A549 (cell line): ENCODE results near the gene B9D1. TPM values are rescaled to one million over a fixed set of nuclear protein-coding genes. Genes with fewer than 3 reads are reported as not detected.

ENCODE experiments used
- ATAC-seq, 2 experiments: fragments of 200-7000 bp in 1 of 2; fragments of >200 bp in 1 of 2; cut with Nextera tagmentation in 1 of 2; cut with Tn5 transposase in 1 of 2; 3 replicates each; pipeline versions ENCODE4 v1.8.0 to v1.9.1; 2018 to 2020; ENCODE audit warnings: mild to moderate bottlenecking in 1 of 2, moderate library complexity in 1 of 2
- CTCF ChIA-PET: fragments of 300-600 bp; sonication (Branson Sonifier 250); formaldehyde crosslinking; extraction: SDS; loops from one replicate; lab custom pipeline; 2021; ENCODE audit warnings: antibody characterized with exemption, inconsistent platforms; lab: Yijun Ruan, JAX
- POLR2A ChIA-PET: fragments of 350-600 bp; formaldehyde crosslinking; extraction: SDS; loops from one replicate; lab custom pipeline; 2021; ENCODE audit warnings: antibody characterized with exemption, inconsistent platforms; lab: Yijun Ruan, JAX
- DNase-seq, 2 experiments: peaks; one replicate each; pipeline versions ENCODE4 v3.0.0 to v3.0.0-alpha.2; 2011 to 2016; ENCODE audit warnings: low read depth in 1 of 2, low spot score in 1 of 2
- FAIRE-seq: peaks from 2 replicates; lab custom pipeline; 2011; peaks lifted over from hg19 to GRCh38; lab: Jason Lieb, UNC
- H3K27ac ChIP-seq, 2 experiments: fragments of >200 bp; sonication (Bioruptor Twin); formaldehyde crosslinking; 3 replicates each; pipeline ENCODE4 v1.5.1; 2016 to 2017
- H3K4me1 ChIP-seq: fragments of >200 bp; sonication (Bioruptor Twin); formaldehyde crosslinking; 3 replicates; pipeline ENCODE4 v1.6.1; 2016
- H3K4me2 ChIP-seq: fragments of >200 bp; sonication (Bioruptor Twin); formaldehyde crosslinking; 3 replicates; pipeline ENCODE4 v1.6.1; 2016
- H3K4me3 ChIP-seq: fragments of >200 bp; sonication (Bioruptor Twin); formaldehyde crosslinking; 3 replicates; pipeline ENCODE4 v1.5.1; 2016
- H3K9me3 ChIP-seq: fragments of >200 bp; sonication (Bioruptor Twin); formaldehyde crosslinking; 3 replicates; pipeline ENCODE4 v1.6.1; 2016
- BCL3 ChIP-seq: fragments of >200 bp; sonication (Bioruptor Twin); formaldehyde crosslinking; IDR thresholded peaks from 3 replicates; pipeline ENCODE4 v1.6.1; 2016
- CBX2 ChIP-seq: fragments of 200-600 bp; sonication (generic); IDR thresholded peaks from 2 replicates; pipeline ENCODE4 v1.6.1; 2016; ENCODE audit warnings: low read depth, mild to moderate bottlenecking, borderline replicate concordance
- CEBPB ChIP-seq, 2 experiments: fragments of >200 bp in 1 of 2; sonication (Bioruptor Twin) in 1 of 2; formaldehyde crosslinking in 1 of 2; IDR thresholded peaks; 2 replicates each; pipeline ENCODE4 v1.6.1; 2012 to 2016
- CHD2 ChIP-seq: fragments of 150-350 bp; IDR thresholded peaks from 2 replicates; pipeline ENCODE4 v1.6.1; 2014; ENCODE audit warnings: low read length; ENCODE audit not compliant: partially characterized antibody
- FOSB ChIP-seq: fragments of 250-450 bp; sonication (Bioruptor Pico); IDR thresholded peaks from 2 replicates; pipeline ENCODE4 v1.5.0; 2020; ENCODE audit warnings: mild to moderate bottlenecking, moderate library complexity
- FOSL2 ChIP-seq, 2 experiments: fragments of 450-650 bp in 1 of 2; fragments of >200 bp in 1 of 2; sonication (Bioruptor Twin) in 1 of 2; formaldehyde crosslinking; IDR thresholded peaks; 2 replicates each; pipeline versions ENCODE4 v1.5.0 to v1.6.1; 2016 to 2020; ENCODE audit warnings: mild to moderate bottlenecking in 1 of 2, moderate library complexity in 1 of 2
- HEYL ChIP-seq: fragments of 250-450 bp; sonication (Bioruptor Pico); IDR thresholded peaks from 2 replicates; pipeline ENCODE4 v1.8.0; 2021; ENCODE audit warnings: mild to moderate bottlenecking, moderate library complexity
- HOXA7 ChIP-seq: fragments of 250-450 bp; sonication (Bioruptor Pico); IDR thresholded peaks from 2 replicates; pipeline ENCODE4 v1.5.0; 2020; ENCODE audit warnings: mild to moderate bottlenecking, moderate library complexity
- JUN ChIP-seq, 2 experiments: fragments of >200 bp; sonication (Bioruptor Twin); formaldehyde crosslinking; IDR thresholded peaks; 2 replicates in 1 of 2; 3 replicates in 1 of 2; pipeline ENCODE4 v1.6.1; 2016 to 2017
- KDM1A ChIP-seq: fragments of 200-600 bp; sonication (generic); IDR thresholded peaks from 2 replicates; pipeline ENCODE4 v1.6.1; 2016; ENCODE audit warnings: low read depth, mild to moderate bottlenecking
- MAFK ChIP-seq: fragments of 450-650 bp; IDR thresholded peaks from 2 replicates; pipeline ENCODE4 v1.6.1; 2014; ENCODE audit not compliant: partially characterized antibody
- MAX ChIP-seq: IDR thresholded peaks from 2 replicates; pipeline ENCODE4 v1.6.1; 2012
- MYC ChIP-seq: IDR thresholded peaks from 2 replicates; pipeline ENCODE4 v1.6.1; 2012; ENCODE audit warnings: mild to moderate bottlenecking, inconsistent platforms, low read length, improper control_type of control experiment, borderline replicate concordance
- NFE2L2 ChIP-seq: fragments of 150-350 bp; conservative IDR thresholded peaks from 2 replicates; pipeline ENCODE4 v1.6.1; 2014; ENCODE audit warnings: low read length
- NPAS2 ChIP-seq: fragments of 250-450 bp; sonication (Bioruptor Pico); IDR thresholded peaks from 2 replicates; pipeline ENCODE4 v1.8.0; 2022; ENCODE audit warnings: mild to moderate bottlenecking, moderate library complexity, borderline replicate concordance
- PBX3 ChIP-seq: IDR thresholded peaks from 2 replicates; pipeline ENCODE4 v1.6.1; 2012
- POLR2A ChIP-seq: IDR thresholded peaks from 2 replicates; pipeline ENCODE4 v1.6.1; 2012; ENCODE audit warnings: mild to moderate bottlenecking, low read length
- RARB ChIP-seq: fragments of 250-450 bp; sonication (Bioruptor Pico); IDR thresholded peaks from 2 replicates; pipeline ENCODE4 v1.8.0; 2021; ENCODE audit warnings: mild to moderate bottlenecking, moderate library complexity
- SMC3 ChIP-seq: fragments of >200 bp; sonication (Bioruptor Twin); formaldehyde crosslinking; IDR thresholded peaks from 3 replicates; pipeline ENCODE4 v1.6.1; 2018; ENCODE audit warnings: inconsistent platforms
- ZFP36 ChIP-seq: fragments of 450-650 bp; IDR thresholded peaks from 2 replicates; pipeline ENCODE4 v1.6.1; 2014; ENCODE audit warnings: borderline replicate concordance; ENCODE audit not compliant: partially characterized antibody
- ZSCAN20 ChIP-seq: fragments of 250-450 bp; sonication (Bioruptor Pico); IDR thresholded peaks from 2 replicates; pipeline ENCODE4 v1.8.0; 2022; ENCODE audit warnings: mild to moderate bottlenecking, moderate library complexity
- WGBS: methylation state at CpG from one replicate; pipeline ENCODE4 v1.1.6; 2017; ENCODE audit errors: missing lambda C conversion rate; 5-methylcytosine and 5-hydroxymethylcytosine counted together
- polyA plus RNA-seq, 4 experiments: library from polyadenylated mRNA; depleted of rRNA in 3 of 4; stranded (reverse); fragments of >200 nt; fragmentation: RNase III in 1 of 4; extraction: RNeasy Plus Mini Kit Qiagen cat#74134 plus additional on column Dnase treatment in 1 of 4; gene quantifications; 2 replicates in 3 of 4; 3 replicates in 1 of 4; pipeline ENCODE4 v1.2.3, GENCODE V29; 2011 to 2017
- TF ChIP-seq, protein P1 (sequence below): fragments of 200-600 bp; sonication (generic); IDR thresholded peaks from 2 replicates; pipeline ENCODE4 v1.6.1; 2016; ENCODE audit warnings: antibody characterized with exemption, mild to moderate bottlenecking, moderate library complexity

B9D1 gene
- polyA plus RNA-seq, 2 of the 4 experiments (the other 2 are of a cell fraction): 48.2 to 60.6 TPM

DNA sequence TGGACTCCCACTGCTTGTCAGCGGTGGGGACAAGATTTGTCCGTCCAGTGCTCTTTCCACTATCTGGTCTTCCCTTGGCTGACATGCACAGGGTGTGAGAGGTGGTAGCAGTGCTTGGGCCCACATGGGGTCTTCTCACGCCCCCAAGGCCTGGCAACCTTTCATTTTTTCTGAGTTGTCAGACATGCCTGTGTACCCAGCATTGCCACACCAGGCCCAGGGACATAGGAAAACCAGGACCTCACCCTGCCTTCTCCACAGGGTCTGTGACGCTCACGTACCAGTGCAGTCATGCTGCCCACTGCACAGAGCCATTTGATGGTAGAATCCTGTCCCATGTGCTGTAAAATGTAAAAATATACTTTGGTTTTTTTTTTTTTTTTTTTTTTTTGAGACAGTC is 57.8 kb downstream of the B9D1 start:
- Histone ChIP-seq H3K27ac (no peak overlapping the region), H3K9me3 (no peaks in the 10 kb centered on the region), H3K4me2 (no peak overlapping the region), H3K4me3 (no peak overlapping the region), H3K4me1 (no peaks in the 10 kb centered on the region)
- POLR2A ChIA-PET: no interaction called here
- ATAC-seq: no peak
- DNase-seq: no peak
- CTCF ChIA-PET: interaction anchor here (0.9 to 7.9 kb wide), 3 partner anchors 14 to 142 kb away, joined by 5 to 62 read pairs (median 7); no protein-coding TSS in a partner anchor
- FAIRE-seq: no peak
- no peak for TF ChIP-seq ZFP36
- 94% methylated on average over 5 of the region's 5 CpGs for WGBS

- Histone ChIP-seq H3K4me3 (no peak overlapping the region), H3K9me3 (no peaks in the 10 kb centered on the region), H3K4me2 (no peak overlapping the region), H3K27ac (no peak overlapping the region), H3K4me1 (no peaks in the 10 kb centered on the region)
- ChIA-PET POLR2A (no interaction called here), CTCF (interaction anchor here (0.9 to 7.9 kb wide), 2 partner anchors 13 to 16 kb away, joined by 5 to 62 read pairs; no protein-coding TSS in a partner anchor)
- TF ChIP-seq MYC: no peak
- TF ChIP-seq FOSL2 (IDR thresholded peaks at IDR 0.05): no peak
- no peak for TF ChIP-seq FOSL2 (CRISPR knock-in tag; IDR thresholded peaks at IDR 0.05)
- no peak for TF ChIP-seq JUN (IDR thresholded peaks at IDR 0.05)
- no peak for TF ChIP-seq KDM1A
- no peak for TF ChIP-seq HEYL (CRISPR knock-in tag)
- no peak for TF ChIP-seq NPAS2 (CRISPR knock-in tag)
- 91% methylated on average over 7 of the region's 7 CpGs for WGBS
- ATAC-seq (no peak; a peak in 2 of 6 replicates), DNase-seq (peak in 1 of 2 experiments; percentile 31), FAIRE-seq (no peak)
Measured at GRCh38 chr17:19304209-19304608, 58.3 kb downstream of the B9D1 start.

DNA sequence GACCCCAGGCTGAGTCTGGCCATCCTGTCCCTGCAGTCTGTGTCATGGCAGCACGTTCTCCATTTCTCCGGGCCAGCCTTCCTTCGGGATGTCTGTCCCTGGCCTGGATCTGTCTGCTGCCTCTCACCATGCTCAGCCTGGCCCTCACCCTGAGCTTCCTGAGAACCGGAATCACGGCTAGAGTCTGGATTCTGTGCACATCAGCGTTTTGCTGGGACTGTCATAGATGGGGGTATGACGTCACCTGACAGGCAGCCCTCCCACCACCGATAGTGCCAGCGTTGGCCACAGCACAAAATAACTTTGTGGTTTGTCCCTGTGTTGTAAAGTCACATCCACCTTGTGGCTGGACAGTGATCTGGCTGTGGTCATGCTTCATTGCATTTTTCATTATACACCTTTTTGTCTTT is 59.2 kb downstream of the B9D1 start:
- no peaks in the 10 kb centered on the region for H3K4me1 ChIP-seq
- FAIRE-seq (no peak), DNase-seq (no peak), ATAC-seq (no peak)
- H3K4me2 ChIP-seq: no peak overlapping the region
- ChIA-PET POLR2A (no interaction called here), CTCF (interaction anchor here (7.9 kb wide), 1 partner anchor 17 kb away, joined by 62 read pairs; no protein-coding TSS in a partner anchor)
- TF ChIP-seq FOSB (CRISPR knock-in tag) (no peak), MAFK (peak; percentile 37), NFE2L2 (no peak), CHD2 (no peak), POLR2A (no peak)
- H3K9me3 ChIP-seq: no peaks in the 10 kb centered on the region
- H3K4me3 ChIP-seq: no peak overlapping the region
- no peak overlapping the region for H3K27ac ChIP-seq
- 90% methylated on average over 9 of the region's 9 CpGs for WGBS

- Histone ChIP-seq H3K4me1 (no peaks in the 10 kb centered on the region), H3K9me3 (no peaks in the 10 kb centered on the region), H3K4me3 (no peak overlapping the region), H3K4me2 (no peak overlapping the region), H3K27ac (no peak overlapping the region)
- CTCF ChIA-PET: interaction anchor here (1.1 to 7.9 kb wide), 2 partner anchors 17 to 26 kb away, joined by 3 to 62 read pairs; no protein-coding TSS in a partner anchor
- ATAC-seq (no peak), DNase-seq (no peak), FAIRE-seq (no peak)
- WGBS: 87% methylated on average over 9 of the region's 9 CpGs
- POLR2A ChIA-PET: no interaction called here
- no peak for TF ChIP-seq KDM1A
- TF ChIP-seq CHD2: no peak
- TF ChIP-seq HOXA7 (CRISPR knock-in tag): no peak
- no peak for TF ChIP-seq CEBPB (IDR thresholded peaks at IDR 0.05)
- no peak for TF ChIP-seq PBX3
- no peak for TF ChIP-seq SMC3
- TF ChIP-seq POLR2A: no peak
- no peak for TF ChIP-seq ZFP36
- TF ChIP-seq MAX: no peak
- TF ChIP-seq CBX2: no peak
- TF ChIP-seq, protein P1, sequence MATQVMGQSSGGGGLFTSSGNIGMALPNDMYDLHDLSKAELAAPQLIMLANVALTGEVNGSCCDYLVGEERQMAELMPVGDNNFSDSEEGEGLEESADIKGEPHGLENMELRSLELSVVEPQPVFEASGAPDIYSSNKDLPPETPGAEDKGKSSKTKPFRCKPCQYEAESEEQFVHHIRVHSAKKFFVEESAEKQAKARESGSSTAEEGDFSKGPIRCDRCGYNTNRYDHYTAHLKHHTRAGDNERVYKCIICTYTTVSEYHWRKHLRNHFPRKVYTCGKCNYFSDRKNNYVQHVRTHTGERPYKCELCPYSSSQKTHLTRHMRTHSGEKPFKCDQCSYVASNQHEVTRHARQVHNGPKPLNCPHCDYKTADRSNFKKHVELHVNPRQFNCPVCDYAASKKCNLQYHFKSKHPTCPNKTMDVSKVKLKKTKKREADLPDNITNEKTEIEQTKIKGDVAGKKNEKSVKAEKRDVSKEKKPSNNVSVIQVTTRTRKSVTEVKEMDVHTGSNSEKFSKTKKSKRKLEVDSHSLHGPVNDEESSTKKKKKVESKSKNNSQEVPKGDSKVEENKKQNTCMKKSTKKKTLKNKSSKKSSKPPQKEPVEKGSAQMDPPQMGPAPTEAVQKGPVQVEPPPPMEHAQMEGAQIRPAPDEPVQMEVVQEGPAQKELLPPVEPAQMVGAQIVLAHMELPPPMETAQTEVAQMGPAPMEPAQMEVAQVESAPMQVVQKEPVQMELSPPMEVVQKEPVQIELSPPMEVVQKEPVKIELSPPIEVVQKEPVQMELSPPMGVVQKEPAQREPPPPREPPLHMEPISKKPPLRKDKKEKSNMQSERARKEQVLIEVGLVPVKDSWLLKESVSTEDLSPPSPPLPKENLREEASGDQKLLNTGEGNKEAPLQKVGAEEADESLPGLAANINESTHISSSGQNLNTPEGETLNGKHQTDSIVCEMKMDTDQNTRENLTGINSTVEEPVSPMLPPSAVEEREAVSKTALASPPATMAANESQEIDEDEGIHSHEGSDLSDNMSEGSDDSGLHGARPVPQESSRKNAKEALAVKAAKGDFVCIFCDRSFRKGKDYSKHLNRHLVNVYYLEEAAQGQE: no peak
- no peak for TF ChIP-seq ZSCAN20
- TF ChIP-seq MYC: no peak
- no peak for TF ChIP-seq RARB
- no peak for TF ChIP-seq BCL3
Measured at GRCh38 chr17:19302791-19303331, 59.7 kb downstream of the B9D1 start.
